Measurements from ENCODE around the gene PLEKHF1.

Gene PLEKHF1

GRCh38 chr19:29683009-29683408 lies 17.7 kb downstream of the PLEKHF1 start:
- no CpG with 5 or more reads among the region's 10 CpGs for WGBS (ENCODE audit: extremely low coverage, insufficient coverage, low lambda C conversion rate)
- Histone ChIP-seq H3K79me2 (ENCODE audit: control insufficient read depth, insufficient read depth, low read length) (no peaks in the 10 kb centered on the region), H3K4me3 (ENCODE audit: low read length) (no peak overlapping the region), H3K56ac (ENCODE audit: low read length) (no peak overlapping the region), H2BK15ac (replicated peaks; ENCODE audit: low read depth) (no peak overlapping the region), H2BK5ac (ENCODE audit: low read length) (no peak overlapping the region), H2BK120ac (ENCODE audit: low read depth, low read length) (no peak overlapping the region), H3K27me3 (ENCODE audit: insufficient read depth, low read length, poor library complexity) (no peaks in the 10 kb centered on the region), H3K9ac (ENCODE audit: low read length) (no peak overlapping the region), H3K79me1 (ENCODE audit: low read length) (no peaks in the 10 kb centered on the region), H4K8ac (ENCODE audit: low read depth, low read length) (no peak overlapping the region), H3K36me3 (ENCODE audit: control insufficient read depth, insufficient read depth, low read length) (no peaks in the 10 kb centered on the region), H3K4me2 (ENCODE audit: low read length) (no peak overlapping the region), H3K27ac (ENCODE audit: low read depth, low read length) (no peak overlapping the region), H2AK5ac (ENCODE audit: low read length) (no peak overlapping the region), H3K18ac (ENCODE audit: low read length) (no peak overlapping the region), H4K5ac (ENCODE audit: low read length) (no peak overlapping the region), H3K4ac (ENCODE audit: low read depth, low read length) (no peak overlapping the region), H3K4me1 (ENCODE audit: control insufficient read depth, low read depth, low read length) (no peaks in the 10 kb centered on the region), H3K23ac (ENCODE audit: low read length) (no peak overlapping the region)
- DNase-seq = no peak

- no peak overlapping the region for H2AK5ac ChIP-seq (ENCODE audit: low read length)
- DNase-seq = no peak
- H3K79me1 ChIP-seq (ENCODE audit: low read length) = no peaks in the 10 kb centered on the region
- no peaks in the 10 kb centered on the region for H3K36me3 ChIP-seq (ENCODE audit: control insufficient read depth, insufficient read depth, low read length)
- no peak overlapping the region for H2BK5ac ChIP-seq (ENCODE audit: low read length)
- no peak overlapping the region for H2BK120ac ChIP-seq (ENCODE audit: low read depth, low read length)
- no peaks in the 10 kb centered on the region for H3K27me3 ChIP-seq (ENCODE audit: insufficient read depth, low read length, poor library complexity)
- no peak overlapping the region for H3K23ac ChIP-seq (ENCODE audit: low read length)
- H3K9ac ChIP-seq (ENCODE audit: low read length) = no peak overlapping the region
- H3K56ac ChIP-seq (ENCODE audit: low read length) = no peak overlapping the region
- no CpG with 5 or more reads among the region's 7 CpGs for WGBS (ENCODE audit: extremely low coverage, insufficient coverage, low lambda C conversion rate)
- H3K4me1 ChIP-seq (ENCODE audit: control insufficient read depth, low read depth, low read length) = no peaks in the 10 kb centered on the region
- H3K4ac ChIP-seq (ENCODE audit: low read depth, low read length) = no peak overlapping the region
- no peak overlapping the region for H2BK15ac ChIP-seq (replicated peaks; ENCODE audit: low read depth)
- no peak overlapping the region for H3K18ac ChIP-seq (ENCODE audit: low read length)
- H3K4me2 ChIP-seq (ENCODE audit: low read length) = no peak overlapping the region
- H4K8ac ChIP-seq (ENCODE audit: low read depth, low read length) = no peak overlapping the region
- no peak overlapping the region for H4K5ac ChIP-seq (ENCODE audit: low read length)
- H3K27ac ChIP-seq (ENCODE audit: low read depth, low read length) = no peak overlapping the region
- no peak overlapping the region for H3K4me3 ChIP-seq (ENCODE audit: low read length)
- no peaks in the 10 kb centered on the region for H3K79me2 ChIP-seq (ENCODE audit: control insufficient read depth, insufficient read depth, low read length)
Measured at GRCh38 chr19:29685326-29685725, 20.1 kb downstream of the PLEKHF1 start.

GRCh38 chr19:29686285-29686805 lies 21.1 kb downstream of the PLEKHF1 start:
- Histone ChIP-seq H3K4ac (ENCODE audit: low read depth, low read length) (no peak overlapping the region), H3K4me2 (ENCODE audit: low read length) (no peak overlapping the region), H4K8ac (ENCODE audit: low read depth, low read length) (no peak overlapping the region), H3K4me1 (ENCODE audit: control insufficient read depth, low read depth, low read length) (no peaks in the 10 kb centered on the region), H3K18ac (ENCODE audit: low read length) (no peak overlapping the region), H3K27ac (ENCODE audit: low read depth, low read length) (no peak overlapping the region), H3K56ac (ENCODE audit: low read length) (no peak overlapping the region), H3K79me2 (ENCODE audit: control insufficient read depth, insufficient read depth, low read length) (no peaks in the 10 kb centered on the region), H3K4me3 (ENCODE audit: low read length) (no peak overlapping the region), H3K27me3 (ENCODE audit: insufficient read depth, low read length, poor library complexity) (no peaks in the 10 kb centered on the region), H3K9ac (ENCODE audit: low read length) (no peak overlapping the region), H3K23ac (ENCODE audit: low read length) (no peak overlapping the region), H2BK15ac (replicated peaks; ENCODE audit: low read depth) (no peak overlapping the region), H2AK5ac (ENCODE audit: low read length) (no peak overlapping the region), H2BK120ac (ENCODE audit: low read depth, low read length) (no peak overlapping the region), H3K79me1 (ENCODE audit: low read length) (no peaks in the 10 kb centered on the region), H4K5ac (ENCODE audit: low read length) (no peak overlapping the region), H2BK5ac (ENCODE audit: low read length) (no peak overlapping the region), H3K36me3 (ENCODE audit: control insufficient read depth, insufficient read depth, low read length) (no peaks in the 10 kb centered on the region)
- DNase-seq = no peak
- no CpG with 5 or more reads among the region's 8 CpGs for WGBS (ENCODE audit: extremely low coverage, insufficient coverage, low lambda C conversion rate)

- WGBS (ENCODE audit: extremely low coverage, insufficient coverage, low lambda C conversion rate) = no CpG with 5 or more reads among the region's 17 CpGs
Measured at GRCh38 chr19:29687244-29687896, 22.1 kb downstream of the PLEKHF1 start.

GRCh38 chr19:29687897-29688728 lies 22.9 kb downstream of the PLEKHF1 start:
- H3K79me1 ChIP-seq (ENCODE audit: low read length) = no peaks in the 10 kb centered on the region
- no CpG with 5 or more reads among the region's 18 CpGs for WGBS (ENCODE audit: extremely low coverage, insufficient coverage, low lambda C conversion rate)
- no peak overlapping the region for H2BK5ac ChIP-seq (ENCODE audit: low read length)
- H3K23ac ChIP-seq (ENCODE audit: low read length) = no peak overlapping the region
- no peaks in the 10 kb centered on the region for H3K4me1 ChIP-seq (ENCODE audit: control insufficient read depth, low read depth, low read length)
- H4K8ac ChIP-seq (ENCODE audit: low read depth, low read length) = no peak overlapping the region
- no peak overlapping the region for H2BK15ac ChIP-seq (replicated peaks; ENCODE audit: low read depth)
- H3K56ac ChIP-seq (ENCODE audit: low read length) = no peak overlapping the region
- no peak for DNase-seq
- no peak overlapping the region for H3K4me3 ChIP-seq (ENCODE audit: low read length)
- H3K36me3 ChIP-seq (ENCODE audit: control insufficient read depth, insufficient read depth, low read length) = no peaks in the 10 kb centered on the region
- H3K27ac ChIP-seq (ENCODE audit: low read depth, low read length) = no peak overlapping the region
- no peak overlapping the region for H3K18ac ChIP-seq (ENCODE audit: low read length)
- H3K9ac ChIP-seq (ENCODE audit: low read length) = no peak overlapping the region
- no peak overlapping the region for H3K4ac ChIP-seq (ENCODE audit: low read depth, low read length)
- no peaks in the 10 kb centered on the region for H3K79me2 ChIP-seq (ENCODE audit: control insufficient read depth, insufficient read depth, low read length)
- H2BK120ac ChIP-seq (ENCODE audit: low read depth, low read length) = no peak overlapping the region
- H3K4me2 ChIP-seq (ENCODE audit: low read length) = no peak overlapping the region
- no peaks in the 10 kb centered on the region for H3K27me3 ChIP-seq (ENCODE audit: insufficient read depth, low read length, poor library complexity)
- no peak overlapping the region for H4K5ac ChIP-seq (ENCODE audit: low read length)
- H2AK5ac ChIP-seq (ENCODE audit: low read length) = no peak overlapping the region

More at GRCh38 chr19:29687244-29687896, 22.1 kb downstream of the PLEKHF1 start:
- Histone ChIP-seq H3K4me1 (ENCODE audit: control insufficient read depth, low read depth, low read length) (no peaks in the 10 kb centered on the region), H3K4me3 (ENCODE audit: low read length) (no peak overlapping the region), H2AK5ac (ENCODE audit: low read length) (no peak overlapping the region), H3K18ac (ENCODE audit: low read length) (no peak overlapping the region), H3K9ac (ENCODE audit: low read length) (no peak overlapping the region), H2BK15ac (replicated peaks; ENCODE audit: low read depth) (no peak overlapping the region), H3K4me2 (ENCODE audit: low read length) (no peak overlapping the region), H3K79me1 (ENCODE audit: low read length) (no peaks in the 10 kb centered on the region), H2BK120ac (ENCODE audit: low read depth, low read length) (no peak overlapping the region), H3K23ac (ENCODE audit: low read length) (no peak overlapping the region), H2BK5ac (ENCODE audit: low read length) (no peak overlapping the region), H4K5ac (ENCODE audit: low read length) (no peak overlapping the region), H3K27me3 (ENCODE audit: insufficient read depth, low read length, poor library complexity) (no peaks in the 10 kb centered on the region), H3K79me2 (ENCODE audit: control insufficient read depth, insufficient read depth, low read length) (no peaks in the 10 kb centered on the region), H3K36me3 (ENCODE audit: control insufficient read depth, insufficient read depth, low read length) (no peaks in the 10 kb centered on the region), H3K4ac (ENCODE audit: low read depth, low read length) (no peak overlapping the region), H4K8ac (ENCODE audit: low read depth, low read length) (no peak overlapping the region), H3K27ac (ENCODE audit: low read depth, low read length) (no peak overlapping the region), H3K56ac (ENCODE audit: low read length) (no peak overlapping the region)
- DNase-seq = no peak

Data from mesendoderm (in vitro differentiated cells).